ENCODE results near the gene CRYBA4. TPM values are rescaled to one million over a fixed set of nuclear protein-coding genes. Genes with fewer than 3 reads are reported as not detected.

CRYBA4 gene
- total RNA-seq, 1 experiment from 2014 or later, result not detected

DNA sequence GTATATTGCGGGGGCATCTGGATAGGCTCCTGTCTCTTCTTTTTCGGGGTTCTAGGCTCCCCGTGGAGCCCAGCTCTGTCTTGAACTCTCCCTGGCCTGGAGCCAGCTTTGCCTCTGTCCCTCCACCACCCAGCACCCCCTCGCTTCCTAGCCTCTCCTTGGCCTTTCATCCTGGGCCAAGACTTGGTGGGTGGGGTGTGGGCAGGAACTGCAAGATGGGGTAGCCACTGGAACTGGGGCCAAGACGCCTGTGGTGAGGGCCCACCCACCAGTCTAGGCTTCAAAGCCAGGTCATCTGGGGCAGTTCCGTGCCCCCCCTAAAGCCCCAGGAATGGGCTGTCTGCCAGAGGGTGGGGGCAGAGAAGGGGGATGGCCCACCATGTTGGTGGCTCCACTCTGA, 2.3 kb upstream of the CRYBA4 start:
- DNase-seq (no peak), ATAC-seq (no peak)
- POLR2A ChIA-PET (ENCODE audit: unreplicated experiment), result no interaction called here
- no peak for TF ChIP-seq EZH2phosphoT487 (IDR thresholded peaks at IDR 0.05; ENCODE audit: borderline replicate concordance, low read length)
- TF ChIP-seq, protein P1, sequence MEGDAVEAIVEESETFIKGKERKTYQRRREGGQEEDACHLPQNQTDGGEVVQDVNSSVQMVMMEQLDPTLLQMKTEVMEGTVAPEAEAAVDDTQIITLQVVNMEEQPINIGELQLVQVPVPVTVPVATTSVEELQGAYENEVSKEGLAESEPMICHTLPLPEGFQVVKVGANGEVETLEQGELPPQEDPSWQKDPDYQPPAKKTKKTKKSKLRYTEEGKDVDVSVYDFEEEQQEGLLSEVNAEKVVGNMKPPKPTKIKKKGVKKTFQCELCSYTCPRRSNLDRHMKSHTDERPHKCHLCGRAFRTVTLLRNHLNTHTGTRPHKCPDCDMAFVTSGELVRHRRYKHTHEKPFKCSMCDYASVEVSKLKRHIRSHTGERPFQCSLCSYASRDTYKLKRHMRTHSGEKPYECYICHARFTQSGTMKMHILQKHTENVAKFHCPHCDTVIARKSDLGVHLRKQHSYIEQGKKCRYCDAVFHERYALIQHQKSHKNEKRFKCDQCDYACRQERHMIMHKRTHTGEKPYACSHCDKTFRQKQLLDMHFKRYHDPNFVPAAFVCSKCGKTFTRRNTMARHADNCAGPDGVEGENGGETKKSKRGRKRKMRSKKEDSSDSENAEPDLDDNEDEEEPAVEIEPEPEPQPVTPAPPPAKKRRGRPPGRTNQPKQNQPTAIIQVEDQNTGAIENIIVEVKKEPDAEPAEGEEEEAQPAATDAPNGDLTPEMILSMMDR (conservative IDR thresholded peaks at IDR 0.05; ENCODE audit: low read depth, low read length), result no peak
- TF ChIP-seq EZH2 (IDR thresholded peaks at IDR 0.05; ENCODE audit: low read length, unreplicated experiment), result no peak
- Histone ChIP-seq H3K79me2 (ENCODE audit: low read length) (no peaks in the 10 kb centered on the region), H2AFZ (ENCODE audit: low read length) (no peak overlapping the region), H3K9ac (ENCODE audit: low read length) (no peak overlapping the region), H3F3A (ENCODE audit: low read length, unreplicated experiment) (no peaks in the 10 kb centered on the region), H3K4me2 (ENCODE audit: low read length) (no peak overlapping the region), H3K9me2 (replicated peaks; ENCODE audit: low read length) (no peaks in the 10 kb centered on the region), H3K4me1 (ENCODE audit: insufficient read depth, low read length) (no peaks in the 10 kb centered on the region), H3K27me3 (ENCODE audit: low read length) (no peaks in the 10 kb centered on the region), H3K36me3 (ENCODE audit: low read depth, low read length) (no peaks in the 10 kb centered on the region), H4K20me1 (ENCODE audit: low read length) (no peaks in the 10 kb centered on the region), H3K27ac (ENCODE audit: low read length) (no peak overlapping the region), H3K4me3 (ENCODE audit: low read length) (no peak overlapping the region), H3K9me3 (ENCODE audit: low read length) (no peaks in the 10 kb centered on the region)
- CTCF ChIA-PET, result no interaction called here
- intact Hi-C loops (cut with micrococcal nuclease), result no loop called here
- BruUV-seq (replicated peaks), result no TSS peak

DNA sequence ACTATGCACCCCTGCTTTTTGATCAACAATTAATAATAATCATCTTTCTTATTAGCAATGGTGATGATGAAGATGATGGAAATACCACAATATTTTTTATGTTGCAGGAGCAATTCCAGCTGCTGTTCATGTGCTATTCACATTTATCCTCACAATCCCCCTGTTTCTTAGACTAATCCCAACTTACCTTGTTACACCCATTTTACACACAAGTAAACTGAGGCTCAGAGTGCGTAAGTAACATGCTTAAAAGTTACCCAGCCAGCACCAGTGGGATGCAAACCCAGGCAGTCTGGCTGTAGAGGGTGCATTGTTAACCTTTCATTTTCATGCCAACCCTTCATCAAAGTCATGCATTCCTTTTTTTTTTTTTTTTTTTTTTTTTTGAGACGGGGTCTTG, 1.6 kb upstream of the CRYBA4 start:
- intact Hi-C loops (cut with micrococcal nuclease), result no loop called here
- no peak for ATAC-seq
- no peaks in the 10 kb centered on the region for H4K20me1 ChIP-seq (ENCODE audit: low read length)
- no peak overlapping the region for H3K4me2 ChIP-seq (ENCODE audit: low read length)
- H3F3A ChIP-seq (ENCODE audit: low read length, unreplicated experiment), result no peaks in the 10 kb centered on the region
- H3K9me2 ChIP-seq (replicated peaks; ENCODE audit: low read length), result no peaks in the 10 kb centered on the region
- no peaks in the 10 kb centered on the region for H3K36me3 ChIP-seq (ENCODE audit: low read depth, low read length)
- H2AFZ ChIP-seq (ENCODE audit: low read length), result no peak overlapping the region
- H3K9ac ChIP-seq (ENCODE audit: low read length), result no peak overlapping the region
- no TSS peak for BruUV-seq (replicated peaks)
- no peaks in the 10 kb centered on the region for H3K9me3 ChIP-seq (ENCODE audit: low read length)
- POLR2A ChIA-PET (ENCODE audit: unreplicated experiment), result no interaction called here
- TF ChIP-seq, protein P1 (conservative IDR thresholded peaks at IDR 0.05; ENCODE audit: low read depth, low read length), result no peak
- H3K4me1 ChIP-seq (ENCODE audit: insufficient read depth, low read length), result no peaks in the 10 kb centered on the region
- H3K79me2 ChIP-seq (ENCODE audit: low read length), result no peaks in the 10 kb centered on the region
- H3K27me3 ChIP-seq (ENCODE audit: low read length), result no peaks in the 10 kb centered on the region
- H3K27ac ChIP-seq (ENCODE audit: low read length), result no peak overlapping the region
- no peak for DNase-seq
- H3K4me3 ChIP-seq (ENCODE audit: low read length), result no peak overlapping the region
- CTCF ChIA-PET, result no interaction called here

DNA sequence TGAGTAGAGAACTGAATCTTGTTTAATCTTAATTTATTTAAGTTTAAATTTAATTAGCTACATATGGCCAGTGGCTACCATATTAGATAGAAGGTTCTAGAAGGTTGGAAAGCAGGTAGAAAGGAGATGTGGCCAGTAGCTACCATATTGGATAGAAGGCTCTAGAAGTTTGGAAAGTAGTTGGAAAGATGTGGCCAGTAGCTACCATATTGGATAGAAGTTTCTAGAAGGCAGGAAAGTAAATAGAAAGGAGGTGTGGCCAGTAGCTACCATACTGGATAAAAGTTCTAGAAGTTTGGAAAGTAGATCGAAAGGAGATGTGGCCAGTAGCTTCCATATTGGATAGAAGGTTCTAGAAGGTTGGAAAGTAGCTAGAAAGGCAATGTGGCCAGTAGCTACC, 2.2 kb downstream of the CRYBA4 start:
- ATAC-seq (no peak), DNase-seq (no peak)
- intact Hi-C loops (cut with micrococcal nuclease), result no loop called here
- H2AFZ ChIP-seq (ENCODE audit: low read length), result no peak overlapping the region
- ChIA-PET CTCF (no interaction called here), POLR2A (ENCODE audit: unreplicated experiment) (no interaction called here)
- no peaks in the 10 kb centered on the region for H4K20me1 ChIP-seq (ENCODE audit: low read length)
- no peaks in the 10 kb centered on the region for H3K9me2 ChIP-seq (replicated peaks; ENCODE audit: low read length)
- H3K27me3 ChIP-seq (ENCODE audit: low read length), result no peaks in the 10 kb centered on the region
- H3K4me1 ChIP-seq (ENCODE audit: insufficient read depth, low read length), result no peaks in the 10 kb centered on the region
- H3K36me3 ChIP-seq (ENCODE audit: low read depth, low read length), result no peaks in the 10 kb centered on the region
- H3K27ac ChIP-seq (ENCODE audit: low read length), result no peak overlapping the region
- H3K79me2 ChIP-seq (ENCODE audit: low read length), result no peaks in the 10 kb centered on the region
- no peak for TF ChIP-seq EZH2phosphoT487 (IDR thresholded peaks at IDR 0.05; ENCODE audit: borderline replicate concordance, low read length)
- TF ChIP-seq, protein P1 (conservative IDR thresholded peaks at IDR 0.05; ENCODE audit: low read depth, low read length), result no peak
- TF ChIP-seq EZH2 (IDR thresholded peaks at IDR 0.05; ENCODE audit: low read length, unreplicated experiment), result no peak
- no peak overlapping the region for H3K4me3 ChIP-seq (ENCODE audit: low read length)
- H3K9me3 ChIP-seq (ENCODE audit: low read length), result no peaks in the 10 kb centered on the region
- H3K9ac ChIP-seq (ENCODE audit: low read length), result no peak overlapping the region
- H3F3A ChIP-seq (ENCODE audit: low read length, unreplicated experiment), result no peaks in the 10 kb centered on the region
- BruUV-seq (replicated peaks), result no TSS peak
- no peak overlapping the region for H3K4me2 ChIP-seq (ENCODE audit: low read length)

Measured in PC-3 (cell line).